WERI-Rb-1 (cell line): ENCODE results near the gene DPH7.
"Not testable (repeated sequence)": the region's sequence is repeated elsewhere in the genome, so short reads cannot be mapped to it uniquely, and the experiment has no call there.

Experiments used
- DNase-seq: peaks from one replicate; pipeline ENCODE4 v3.0.0-alpha.2; 2020
- H3K27ac ChIP-seq: fragments of 250-450 bp; sonication (Bioruptor Pico); 2 replicates; pipeline ENCODE4 v1.5.1; 2020; ENCODE audit warnings: mild to moderate bottlenecking, moderate library complexity
- H3K27me3 ChIP-seq: fragments of 250-450 bp; sonication (Bioruptor Pico); 2 replicates; pipeline ENCODE4 v1.5.1; 2021; ENCODE audit warnings: mild to moderate bottlenecking, low read depth, moderate library complexity; ENCODE audit not compliant: insufficient read depth, severe bottlenecking
- H3K36me3 ChIP-seq: fragments of 250-450 bp; sonication (Bioruptor Pico); 2 replicates; pipeline ENCODE4 v1.5.1; 2020; ENCODE audit warnings: mild to moderate bottlenecking, moderate library complexity
- H3K4me3 ChIP-seq: 2 replicates; pipeline ENCODE4 v1.5.1; 2011; ENCODE audit warnings: low read depth, mild to moderate bottlenecking, control low read depth, low read length
- H3K9me3 ChIP-seq: fragments of 250-450 bp; sonication (Bioruptor Pico); 2 replicates; pipeline ENCODE4 v1.5.1; 2021; ENCODE audit warnings: mild to moderate bottlenecking, moderate library complexity; ENCODE audit not compliant: severe bottlenecking
- CTCF ChIP-seq: IDR thresholded peaks from 2 replicates; pipeline ENCODE4 v1.5.1; 2011; ENCODE audit warnings: low read depth, mild to moderate bottlenecking, control low read depth, inconsistent platforms, low read length

The DPH7 gene

GRCh38 chr9:137603879-137604278 is 25.2 kb upstream of the DPH7 start:
- no peaks in the 10 kb centered on the region for H3K27me3 ChIP-seq
- H3K36me3 ChIP-seq: no peaks in the 10 kb centered on the region
- no peak overlapping the region for H3K27ac ChIP-seq
- TF ChIP-seq CTCF: no peak
- no peak for DNase-seq
- H3K9me3 ChIP-seq: no peaks in the 10 kb centered on the region
- no peak overlapping the region for H3K4me3 ChIP-seq

GRCh38 chr9:137602661-137603060 is 23.9 kb upstream of the DPH7 start:
- Histone ChIP-seq H3K4me3 (no peak overlapping the region), H3K36me3 (no peaks in the 10 kb centered on the region), H3K27ac (peak overlapping the region; percentile 17), H3K9me3 (no peaks in the 10 kb centered on the region), H3K27me3 (no peaks in the 10 kb centered on the region)
- DNase-seq: peak; percentile 70
- 0 out of 2 replicates have a peak, but pooled peaks have one; percentile 21 for TF ChIP-seq CTCF

GRCh38 chr9:137598943-137599342 is 20.2 kb upstream of the DPH7 start:
- H3K9me3 ChIP-seq: no peaks in the 10 kb centered on the region
- no peak for DNase-seq
- no peak overlapping the region for H3K27ac ChIP-seq
- no peak overlapping the region for H3K4me3 ChIP-seq
- H3K36me3 ChIP-seq: no peaks in the 10 kb centered on the region
- TF ChIP-seq CTCF: no peak
- no peaks in the 10 kb centered on the region for H3K27me3 ChIP-seq

GRCh38 chr9:137596577-137596976 is 17.9 kb upstream of the DPH7 start:
- H3K9me3 ChIP-seq, H3K27ac ChIP-seq, H3K36me3 ChIP-seq, DNase-seq, H3K4me3 ChIP-seq, H3K27me3 ChIP-seq: not testable (repeated sequence)

- no peak overlapping the region for H3K27ac ChIP-seq
- no peak overlapping the region for H3K4me3 ChIP-seq
- no peak for DNase-seq
- no peak for TF ChIP-seq CTCF
- peaks cover 16% of the 10 kb centered on the region for H3K36me3 ChIP-seq
- H3K27me3 ChIP-seq: no peaks in the 10 kb centered on the region
- H3K9me3 ChIP-seq: no peaks in the 10 kb centered on the region
These were observed 14.5 kb upstream of the DPH7 start for GRCh38 chr9:137593176-137593575.

GRCh38 chr9:137592767-137593166 is 14.0 kb upstream of the DPH7 start:
- H3K4me3 ChIP-seq: no peak overlapping the region
- TF ChIP-seq CTCF: no peak
- no peak overlapping the region for H3K27ac ChIP-seq
- DNase-seq: no peak
- H3K9me3 ChIP-seq: no peaks in the 10 kb centered on the region
- H3K27me3 ChIP-seq: no peaks in the 10 kb centered on the region
- H3K36me3 ChIP-seq: peaks cover 20% of the 10 kb centered on the region
